ENCODE results near the gene FLNB.

The FLNB gene

DNA sequence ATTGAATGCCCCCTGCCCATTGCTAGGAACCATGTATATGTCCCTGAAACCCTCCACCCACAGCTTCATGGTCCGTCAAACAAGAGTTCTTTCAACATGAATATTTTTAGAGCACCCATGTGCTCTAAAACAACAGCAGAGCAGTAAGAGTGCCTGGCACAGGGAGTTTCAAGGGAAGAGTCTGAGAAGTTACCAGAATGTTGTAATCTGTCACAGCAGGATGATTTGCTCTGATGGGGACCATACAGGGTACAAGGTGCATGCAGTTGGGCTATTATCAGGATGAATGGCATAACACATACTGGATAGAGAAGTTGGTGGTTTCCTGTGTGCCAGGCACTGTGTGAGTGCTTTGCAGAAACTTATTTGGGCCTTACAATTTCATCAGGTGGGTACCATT lies 27.8 kb upstream of the FLNB start:
- peaks cover 35% of the 10 kb centered on the region for H3K4me1 ChIP-seq (ENCODE audit: insufficient read depth, low read length, severe bottlenecking)
- H3K79me2 ChIP-seq (ENCODE audit: insufficient read depth, low read length) = no peaks in the 10 kb centered on the region
- no peaks in the 10 kb centered on the region for H4K20me1 ChIP-seq (ENCODE audit: insufficient read depth, low read length)
- H3K36me3 ChIP-seq (ENCODE audit: insufficient read depth, low read length) = no peaks in the 10 kb centered on the region
- H3K4me3 ChIP-seq (ENCODE audit: low read depth, low read length, poor library complexity, severe bottlenecking) = no peak overlapping the region
- no peak overlapping the region for H3K9ac ChIP-seq (ENCODE audit: low read length)
- H3K27ac ChIP-seq (ENCODE audit: low read depth, low read length, poor library complexity, severe bottlenecking) = no peak overlapping the region
- H3K4me2 ChIP-seq (ENCODE audit: low read length) = no peak overlapping the region
- no peaks in the 10 kb centered on the region for H3K9me2 ChIP-seq (ENCODE audit: low read depth, low read length)
- H3F3A ChIP-seq (ENCODE audit: insufficient read depth, low read length) = no peaks in the 10 kb centered on the region
- no peak overlapping the region for H2AFZ ChIP-seq (ENCODE audit: low read length)
- H3K27me3 ChIP-seq (ENCODE audit: insufficient read depth, low read length) = no peaks in the 10 kb centered on the region
- TF ChIP-seq, protein P1, sequence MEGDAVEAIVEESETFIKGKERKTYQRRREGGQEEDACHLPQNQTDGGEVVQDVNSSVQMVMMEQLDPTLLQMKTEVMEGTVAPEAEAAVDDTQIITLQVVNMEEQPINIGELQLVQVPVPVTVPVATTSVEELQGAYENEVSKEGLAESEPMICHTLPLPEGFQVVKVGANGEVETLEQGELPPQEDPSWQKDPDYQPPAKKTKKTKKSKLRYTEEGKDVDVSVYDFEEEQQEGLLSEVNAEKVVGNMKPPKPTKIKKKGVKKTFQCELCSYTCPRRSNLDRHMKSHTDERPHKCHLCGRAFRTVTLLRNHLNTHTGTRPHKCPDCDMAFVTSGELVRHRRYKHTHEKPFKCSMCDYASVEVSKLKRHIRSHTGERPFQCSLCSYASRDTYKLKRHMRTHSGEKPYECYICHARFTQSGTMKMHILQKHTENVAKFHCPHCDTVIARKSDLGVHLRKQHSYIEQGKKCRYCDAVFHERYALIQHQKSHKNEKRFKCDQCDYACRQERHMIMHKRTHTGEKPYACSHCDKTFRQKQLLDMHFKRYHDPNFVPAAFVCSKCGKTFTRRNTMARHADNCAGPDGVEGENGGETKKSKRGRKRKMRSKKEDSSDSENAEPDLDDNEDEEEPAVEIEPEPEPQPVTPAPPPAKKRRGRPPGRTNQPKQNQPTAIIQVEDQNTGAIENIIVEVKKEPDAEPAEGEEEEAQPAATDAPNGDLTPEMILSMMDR (IDR thresholded peaks at IDR 0.05; ENCODE audit: low read length) = no peak
- TF ChIP-seq EZH2 (IDR thresholded peaks at IDR 0.05; ENCODE audit: borderline replicate concordance, low read length) = no peak
- no peaks in the 10 kb centered on the region for H3K9me3 ChIP-seq (ENCODE audit: low read length)

DNA sequence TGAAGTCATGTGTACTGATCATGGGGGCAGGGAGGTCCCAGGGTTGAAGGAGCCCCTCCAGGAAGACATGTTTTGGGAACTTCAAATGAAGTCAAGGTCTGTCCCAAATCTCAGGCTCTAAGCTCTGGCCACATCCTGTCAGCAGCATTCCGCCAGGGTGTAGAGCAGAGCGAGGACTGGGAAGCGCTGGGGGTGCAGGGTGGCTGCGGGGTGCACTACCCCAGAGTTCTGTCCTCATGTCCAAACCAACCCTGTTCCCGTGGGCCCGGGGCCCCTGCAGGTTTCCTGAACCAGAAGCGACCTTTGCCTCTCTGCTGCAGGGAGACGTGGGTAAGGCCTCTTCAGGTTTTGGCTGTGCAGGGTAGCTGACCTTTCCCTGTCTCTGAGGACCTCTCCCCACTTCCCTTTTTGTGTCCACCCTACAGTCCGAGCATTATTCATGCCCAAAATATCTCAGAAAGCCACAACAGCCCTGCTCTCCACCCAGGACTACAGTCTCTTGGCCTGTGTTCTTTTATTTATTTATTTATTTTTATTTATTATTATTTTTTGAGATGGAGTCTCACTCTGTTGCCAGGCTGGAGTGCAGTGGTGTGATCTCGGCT lies 26.6 kb upstream of the FLNB start:
- no peak overlapping the region for H2AFZ ChIP-seq (ENCODE audit: low read length)
- H3K4me3 ChIP-seq (ENCODE audit: low read depth, low read length, poor library complexity, severe bottlenecking) = no peak overlapping the region
- H3K9me3 ChIP-seq (ENCODE audit: low read length) = no peaks in the 10 kb centered on the region
- H3K4me2 ChIP-seq (ENCODE audit: low read length) = no peak overlapping the region
- no peaks in the 10 kb centered on the region for H3K79me2 ChIP-seq (ENCODE audit: insufficient read depth, low read length)
- no peaks in the 10 kb centered on the region for H3K36me3 ChIP-seq (ENCODE audit: insufficient read depth, low read length)
- no peaks in the 10 kb centered on the region for H3F3A ChIP-seq (ENCODE audit: insufficient read depth, low read length)
- H3K9ac ChIP-seq (ENCODE audit: low read length) = no peak overlapping the region
- no peak overlapping the region for H3K27ac ChIP-seq (ENCODE audit: low read depth, low read length, poor library complexity, severe bottlenecking)
- peaks cover 35% of the 10 kb centered on the region for H3K4me1 ChIP-seq (ENCODE audit: insufficient read depth, low read length, severe bottlenecking)
- H3K27me3 ChIP-seq (ENCODE audit: insufficient read depth, low read length) = no peaks in the 10 kb centered on the region
- TF ChIP-seq, protein P1 (IDR thresholded peaks at IDR 0.05; ENCODE audit: low read length) = no peak
- no peak for TF ChIP-seq EZH2 (IDR thresholded peaks at IDR 0.05; ENCODE audit: borderline replicate concordance, low read length)
- no peaks in the 10 kb centered on the region for H4K20me1 ChIP-seq (ENCODE audit: insufficient read depth, low read length)
- H3K9me2 ChIP-seq (ENCODE audit: low read depth, low read length) = no peaks in the 10 kb centered on the region

DNA sequence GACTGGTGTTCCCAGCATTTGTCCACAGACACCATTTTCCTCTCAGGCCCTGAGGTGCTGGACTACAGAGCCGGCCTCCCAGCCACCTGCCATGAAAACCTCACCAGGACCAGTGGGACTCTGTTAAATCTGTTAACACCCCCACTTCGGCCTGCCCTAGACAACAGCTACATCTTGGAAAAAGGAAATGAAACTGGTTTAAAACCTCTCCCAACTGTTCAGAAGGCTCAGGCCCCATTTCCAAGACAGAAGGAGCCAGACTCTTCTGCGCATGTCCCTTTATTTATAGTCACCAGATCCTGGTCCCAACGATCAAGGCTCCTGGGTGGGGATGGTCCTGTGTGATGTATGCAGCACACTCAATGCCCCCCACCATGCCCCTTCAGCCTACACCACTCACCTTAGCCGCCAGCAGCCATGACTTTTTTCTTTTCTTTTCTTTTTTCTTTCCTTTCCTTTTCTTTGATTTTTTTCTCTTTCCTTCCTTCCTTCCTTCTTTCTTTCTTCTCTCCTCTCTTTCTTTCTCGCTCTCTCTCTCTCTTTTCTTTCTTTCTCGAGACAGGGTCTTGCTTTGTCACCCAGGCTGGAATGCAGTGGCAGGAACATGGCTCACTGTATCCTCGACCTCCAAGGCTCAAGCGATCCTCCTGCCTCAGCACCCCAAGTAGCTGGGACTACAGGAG lies 25.5 kb upstream of the FLNB start:
- Histone ChIP-seq H3K4me3 (ENCODE audit: low read depth, low read length, poor library complexity, severe bottlenecking) (no peak overlapping the region), H3F3A (ENCODE audit: insufficient read depth, low read length) (no peaks in the 10 kb centered on the region), H3K27me3 (ENCODE audit: insufficient read depth, low read length) (no peaks in the 10 kb centered on the region), H3K27ac (ENCODE audit: low read depth, low read length, poor library complexity, severe bottlenecking) (peak overlapping the region; percentile 89), H3K79me2 (ENCODE audit: insufficient read depth, low read length) (no peaks in the 10 kb centered on the region), H2AFZ (ENCODE audit: low read length) (no peak overlapping the region), H3K4me2 (ENCODE audit: low read length) (peak overlapping the region; percentile 39; the same call in 1 of the 2 replicates), H4K20me1 (ENCODE audit: insufficient read depth, low read length) (no peaks in the 10 kb centered on the region), H3K4me1 (ENCODE audit: insufficient read depth, low read length, severe bottlenecking) (peaks cover 35% of the 10 kb centered on the region), H3K9me2 (ENCODE audit: low read depth, low read length) (no peaks in the 10 kb centered on the region), H3K9me3 (ENCODE audit: low read length) (no peaks in the 10 kb centered on the region), H3K9ac (ENCODE audit: low read length) (peak overlapping the region; percentile 24; the same call in 1 of the 2 replicates), H3K36me3 (ENCODE audit: insufficient read depth, low read length) (no peaks in the 10 kb centered on the region)
- no peak for TF ChIP-seq EZH2 (IDR thresholded peaks at IDR 0.05; ENCODE audit: borderline replicate concordance, low read length)
- TF ChIP-seq, protein P1 (IDR thresholded peaks at IDR 0.05; ENCODE audit: low read length) = no peak
